Activated T-cell treated with anti-CD3 and anti-CD28 coated beads for 1 hour (primary cell): ENCODE results near the gene GRK6.

ENCODE experiments used
- DNase-seq: peaks from one replicate; pipeline ENCODE4 v3.0.0-alpha.2; 2020; ENCODE audit warnings: low read depth

The GRK6 gene

GRCh38 chr5:177427211-177427822, 841 bp downstream of the GRK6 start:
- DNase-seq: no peak

- no peak for DNase-seq
These were observed 1.6 kb downstream of the GRK6 start for GRCh38 chr5:177427919-177428573.

- DNase-seq: no peak
These were observed 2.2 kb downstream of the GRK6 start for GRCh38 chr5:177428574-177429217.

GRCh38 chr5:177429248-177430040, 3.0 kb downstream of the GRK6 start:
- peak; percentile 69 for DNase-seq

- no peak for DNase-seq
These were observed 3.9 kb downstream of the GRK6 start for GRCh38 chr5:177430140-177430951.

GRCh38 chr5:177430972-177431316, 4.5 kb downstream of the GRK6 start:
- no peak for DNase-seq

GRCh38 chr5:177431317-177432142, 5.1 kb downstream of the GRK6 start:
- DNase-seq: peak; percentile 43

GRCh38 chr5:177432143-177432838, 5.8 kb downstream of the GRK6 start:
- no peak for DNase-seq

- no peak for DNase-seq
These were observed 6.6 kb downstream of the GRK6 start for GRCh38 chr5:177432839-177433657.

- DNase-seq: no peak
These were observed 7.3 kb downstream of the GRK6 start for GRCh38 chr5:177433658-177434217.

- no peak for DNase-seq
These were observed 8.0 kb downstream of the GRK6 start for GRCh38 chr5:177434437-177434836.

- no peak for DNase-seq
These were observed 8.7 kb downstream of the GRK6 start for GRCh38 chr5:177434942-177435738.

GRCh38 chr5:177435847-177436536, 9.5 kb downstream of the GRK6 start:
- no peak for DNase-seq

GRCh38 chr5:177437623-177438022, 11.1 kb downstream of the GRK6 start:
- DNase-seq: no peak

GRCh38 chr5:177438468-177438867, 12.0 kb downstream of the GRK6 start:
- no peak for DNase-seq

- DNase-seq: no peak
These were observed 13.1 kb downstream of the GRK6 start for GRCh38 chr5:177439518-177440053.

- DNase-seq: no peak
These were observed 13.9 kb downstream of the GRK6 start for GRCh38 chr5:177440211-177440989.
